GM18517 (cell line): Measurements from ENCODE around the gene CRAMP1.
"Not testable (repeated sequence)": the region's sequence is repeated elsewhere in the genome, so short reads cannot be mapped to it uniquely, and the experiment has no call there.

Source experiments
- ATAC-seq: cut with Tn5 transposase; IDR thresholded peaks from one replicate; pipeline ENCODE4 v1.9.1; 2021; ENCODE audit warnings: mild to moderate bottlenecking, moderate library complexity; ENCODE audit not compliant: unreplicated experiment

The CRAMP1 gene

GRCh38 chr16:1677942-1678499 lies 65.9 kb downstream of the CRAMP1 start, which contains the start of gene JPT2:
Gene JPT2 (plus strand): TSS chr16:1678279. CDS start chr16:1678313, 34 bp downstream.
- ATAC-seq = peak; percentile 92

GRCh38 chr16:1678500-1679098 lies 66.4 kb downstream of the CRAMP1 start:
- peak; percentile 5 for ATAC-seq

- ATAC-seq = no peak
These were observed 68.2 kb downstream of the CRAMP1 start for GRCh38 chr16:1680361-1680760.

- ATAC-seq = no peak
These were observed 68.9 kb downstream of the CRAMP1 start for GRCh38 chr16:1681032-1681431.

GRCh38 chr16:1687427-1688316 lies 75.5 kb downstream of the CRAMP1 start:
- no peak for ATAC-seq

- ATAC-seq = no peak
These were observed 76.8 kb downstream of the CRAMP1 start for GRCh38 chr16:1688807-1689560.

- no peak for ATAC-seq
These were observed 77.7 kb downstream of the CRAMP1 start for GRCh38 chr16:1689853-1690252.

- no peak for ATAC-seq
These were observed 78.7 kb downstream of the CRAMP1 start for GRCh38 chr16:1690810-1691209.

- ATAC-seq = no peak
These were observed 79.1 kb downstream of the CRAMP1 start for GRCh38 chr16:1691276-1691675.

- no peak for ATAC-seq
These were observed 79.8 kb downstream of the CRAMP1 start for GRCh38 chr16:1691956-1692355.

GRCh38 chr16:1696863-1697262 lies 84.7 kb downstream of the CRAMP1 start:
- ATAC-seq = no peak

- ATAC-seq = no peak
These were observed 86.5 kb downstream of the CRAMP1 start for GRCh38 chr16:1698680-1699079.

GRCh38 chr16:1700246-1700645 lies 88.1 kb downstream of the CRAMP1 start:
- no peak for ATAC-seq

GRCh38 chr16:1701216-1701878 lies 89.2 kb downstream of the CRAMP1 start:
- ATAC-seq = no peak

GRCh38 chr16:1705324-1705687 lies 93.1 kb downstream of the CRAMP1 start:
- ATAC-seq = not testable (repeated sequence)

GRCh38 chr16:1705688-1706385 lies 93.7 kb downstream of the CRAMP1 start, which contains the start of gene MAPK8IP3:
Gene MAPK8IP3 (plus strand): TSS chr16:1706195. CDS start chr16:1706340, 145 bp downstream.
- peak; percentile 87 for ATAC-seq

GRCh38 chr16:1706386-1707192 lies 94.4 kb downstream of the CRAMP1 start:
- ATAC-seq = peak; percentile 38

GRCh38 chr16:1707193-1707790 lies 95.1 kb downstream of the CRAMP1 start:
- no peak for ATAC-seq
